HG02763 (cell line): ENCODE data around the gene RNASE12.

Source experiments
- ATAC-seq: cut with Tn5 transposase; IDR thresholded peaks from one replicate; pipeline ENCODE4 v1.9.1; 2021; ENCODE audit warnings: mild to moderate bottlenecking, moderate library complexity; ENCODE audit not compliant: unreplicated experiment

RNASE12 gene

GRCh38 chr14:20548414-20549158, 42.6 kb downstream of the RNASE12 start:
- no peak for ATAC-seq

DNA sequence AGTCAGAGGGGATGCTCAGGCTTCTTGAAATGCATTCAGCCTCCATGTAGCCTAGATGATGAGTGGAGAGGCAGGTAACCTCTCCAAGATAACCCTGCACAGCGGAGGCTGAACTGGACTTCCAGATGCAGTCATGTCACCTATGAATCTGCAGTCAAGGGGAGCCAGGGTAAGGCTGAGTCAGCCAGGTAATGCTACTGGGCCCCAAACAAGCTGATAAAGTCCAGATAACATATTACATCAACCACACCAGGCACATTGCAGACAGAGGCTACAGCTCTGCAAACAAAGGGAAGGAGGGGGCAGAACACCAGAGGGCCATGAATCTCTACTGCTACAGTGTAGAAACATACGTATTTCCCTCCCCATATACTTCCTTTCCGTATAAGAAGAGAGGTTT, 44.3 kb downstream of the RNASE12 start:
- no peak for ATAC-seq
